ENCODE results near the gene OR3A2. TPM values are rescaled to one million over a fixed set of nuclear protein-coding genes. Genes with fewer than 3 reads are reported as not detected.

OR3A2 gene
- polyA plus RNA-seq, 1 donor from 2014 or later = not detected

DNA sequence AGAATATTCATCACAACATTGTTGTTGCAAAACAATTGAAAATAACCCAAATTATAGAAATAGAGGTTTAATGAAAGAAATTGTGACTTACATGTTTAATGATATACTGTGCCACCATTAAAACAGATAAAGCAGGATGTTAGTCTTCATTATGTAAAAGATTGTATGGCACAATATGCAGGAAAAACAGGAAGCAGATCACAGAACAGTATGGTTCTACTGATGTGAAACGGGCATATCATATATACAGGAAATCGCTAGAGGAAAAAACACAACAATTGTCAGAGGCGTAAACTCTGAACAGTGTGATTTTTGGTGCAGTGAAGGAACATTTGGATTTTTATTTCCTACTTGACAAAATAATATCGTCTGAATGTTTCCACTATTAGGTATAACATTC, 110.0 kb downstream of the OR3A2 start:
- H2AFZ ChIP-seq (ENCODE audit: low read depth, low read length) = no peak overlapping the region

DNA sequence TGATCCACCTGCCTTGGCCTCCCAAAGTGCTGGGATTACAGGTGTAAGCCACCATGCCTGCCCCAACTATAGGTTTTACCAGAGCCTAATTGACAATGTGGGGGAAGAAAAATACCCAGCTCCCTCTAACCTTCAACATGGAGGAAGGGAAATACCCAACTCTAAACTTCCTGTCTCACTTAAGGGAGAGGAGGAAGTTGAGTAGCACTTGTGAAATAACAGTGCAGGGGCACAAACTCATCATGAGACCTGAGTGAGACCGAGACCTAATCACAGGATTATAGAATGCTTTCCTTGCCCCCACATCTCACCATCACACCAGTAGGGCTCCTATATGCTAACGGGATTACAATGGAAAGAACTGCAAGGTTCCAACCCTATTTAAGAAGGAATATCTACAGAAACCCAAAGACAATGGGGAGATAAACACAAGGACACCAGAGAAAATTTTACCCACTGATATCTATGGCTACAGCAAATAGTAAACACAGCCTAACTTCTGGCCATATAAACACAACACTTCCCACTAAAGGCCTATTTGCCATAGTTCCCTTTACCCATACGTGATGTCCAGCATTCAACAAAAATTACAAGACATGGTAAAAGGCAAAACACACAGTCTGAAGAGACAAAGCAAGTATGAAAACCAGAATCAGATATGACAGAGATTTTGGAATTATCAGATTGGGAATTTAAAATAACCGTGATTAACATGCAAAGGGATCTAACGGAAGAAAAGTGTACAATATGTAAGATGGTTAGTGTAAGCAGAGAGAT, 114.8 kb downstream of the OR3A2 start:
- H3F3A ChIP-seq (ENCODE audit: insufficient read depth, low read length, poor library complexity, severe bottlenecking) = no peaks in the 10 kb centered on the region
- no peaks in the 10 kb centered on the region for H4K20me1 ChIP-seq (ENCODE audit: insufficient read depth)
- no peaks in the 10 kb centered on the region for H3K36me3 ChIP-seq (ENCODE audit: insufficient read depth, low read length)
- no peak overlapping the region for H3K9ac ChIP-seq (ENCODE audit: low read length)
- no peak overlapping the region for H3K4me3 ChIP-seq (ENCODE audit: low read length)
- no peaks in the 10 kb centered on the region for H3K27me3 ChIP-seq (ENCODE audit: insufficient read depth, low read depth, low read length)
- no peak overlapping the region for H3K27ac ChIP-seq (ENCODE audit: low read length)
- no peaks in the 10 kb centered on the region for H3K79me2 ChIP-seq (replicated peaks; ENCODE audit: insufficient read depth, low read length)
- no peak for TF ChIP-seq EZH2 (IDR thresholded peaks at IDR 0.05; ENCODE audit: borderline replicate concordance, insufficient read depth, low read length, poor library complexity, severe bottlenecking)
- no peak for TF ChIP-seq RAD21 (conservative IDR thresholded peaks at IDR 0.05)
- no peak for TF ChIP-seq MXI1 (conservative IDR thresholded peaks at IDR 0.05; ENCODE audit: poor library complexity, severe bottlenecking)
- TF ChIP-seq TAF1 (IDR thresholded peaks at IDR 0.05; ENCODE audit: low read depth) = no peak
- no peak for TF ChIP-seq POLR2AphosphoS5 (IDR thresholded peaks at IDR 0.05)
- TF ChIP-seq, protein P1, sequence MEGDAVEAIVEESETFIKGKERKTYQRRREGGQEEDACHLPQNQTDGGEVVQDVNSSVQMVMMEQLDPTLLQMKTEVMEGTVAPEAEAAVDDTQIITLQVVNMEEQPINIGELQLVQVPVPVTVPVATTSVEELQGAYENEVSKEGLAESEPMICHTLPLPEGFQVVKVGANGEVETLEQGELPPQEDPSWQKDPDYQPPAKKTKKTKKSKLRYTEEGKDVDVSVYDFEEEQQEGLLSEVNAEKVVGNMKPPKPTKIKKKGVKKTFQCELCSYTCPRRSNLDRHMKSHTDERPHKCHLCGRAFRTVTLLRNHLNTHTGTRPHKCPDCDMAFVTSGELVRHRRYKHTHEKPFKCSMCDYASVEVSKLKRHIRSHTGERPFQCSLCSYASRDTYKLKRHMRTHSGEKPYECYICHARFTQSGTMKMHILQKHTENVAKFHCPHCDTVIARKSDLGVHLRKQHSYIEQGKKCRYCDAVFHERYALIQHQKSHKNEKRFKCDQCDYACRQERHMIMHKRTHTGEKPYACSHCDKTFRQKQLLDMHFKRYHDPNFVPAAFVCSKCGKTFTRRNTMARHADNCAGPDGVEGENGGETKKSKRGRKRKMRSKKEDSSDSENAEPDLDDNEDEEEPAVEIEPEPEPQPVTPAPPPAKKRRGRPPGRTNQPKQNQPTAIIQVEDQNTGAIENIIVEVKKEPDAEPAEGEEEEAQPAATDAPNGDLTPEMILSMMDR (IDR thresholded peaks at IDR 0.05; ENCODE audit: poor library complexity, severe bottlenecking) = no peak
- TF ChIP-seq EP300 (conservative IDR thresholded peaks at IDR 0.05; ENCODE audit: poor library complexity, severe bottlenecking) = no peak
- TF ChIP-seq, protein P2, sequence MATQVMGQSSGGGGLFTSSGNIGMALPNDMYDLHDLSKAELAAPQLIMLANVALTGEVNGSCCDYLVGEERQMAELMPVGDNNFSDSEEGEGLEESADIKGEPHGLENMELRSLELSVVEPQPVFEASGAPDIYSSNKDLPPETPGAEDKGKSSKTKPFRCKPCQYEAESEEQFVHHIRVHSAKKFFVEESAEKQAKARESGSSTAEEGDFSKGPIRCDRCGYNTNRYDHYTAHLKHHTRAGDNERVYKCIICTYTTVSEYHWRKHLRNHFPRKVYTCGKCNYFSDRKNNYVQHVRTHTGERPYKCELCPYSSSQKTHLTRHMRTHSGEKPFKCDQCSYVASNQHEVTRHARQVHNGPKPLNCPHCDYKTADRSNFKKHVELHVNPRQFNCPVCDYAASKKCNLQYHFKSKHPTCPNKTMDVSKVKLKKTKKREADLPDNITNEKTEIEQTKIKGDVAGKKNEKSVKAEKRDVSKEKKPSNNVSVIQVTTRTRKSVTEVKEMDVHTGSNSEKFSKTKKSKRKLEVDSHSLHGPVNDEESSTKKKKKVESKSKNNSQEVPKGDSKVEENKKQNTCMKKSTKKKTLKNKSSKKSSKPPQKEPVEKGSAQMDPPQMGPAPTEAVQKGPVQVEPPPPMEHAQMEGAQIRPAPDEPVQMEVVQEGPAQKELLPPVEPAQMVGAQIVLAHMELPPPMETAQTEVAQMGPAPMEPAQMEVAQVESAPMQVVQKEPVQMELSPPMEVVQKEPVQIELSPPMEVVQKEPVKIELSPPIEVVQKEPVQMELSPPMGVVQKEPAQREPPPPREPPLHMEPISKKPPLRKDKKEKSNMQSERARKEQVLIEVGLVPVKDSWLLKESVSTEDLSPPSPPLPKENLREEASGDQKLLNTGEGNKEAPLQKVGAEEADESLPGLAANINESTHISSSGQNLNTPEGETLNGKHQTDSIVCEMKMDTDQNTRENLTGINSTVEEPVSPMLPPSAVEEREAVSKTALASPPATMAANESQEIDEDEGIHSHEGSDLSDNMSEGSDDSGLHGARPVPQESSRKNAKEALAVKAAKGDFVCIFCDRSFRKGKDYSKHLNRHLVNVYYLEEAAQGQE (IDR thresholded peaks at IDR 0.05; ENCODE audit: borderline replicate concordance) = no peak
- no peak overlapping the region for H3K4me2 ChIP-seq (ENCODE audit: low read length)
- H3K9me3 ChIP-seq (ENCODE audit: low read length) = no peaks in the 10 kb centered on the region
- H3K9me2 ChIP-seq (ENCODE audit: insufficient read depth, low read length) = no peaks in the 10 kb centered on the region
- no peak overlapping the region for H2AFZ ChIP-seq (ENCODE audit: low read depth, low read length)

More for the DNA sequence above, 110.0 kb downstream of the OR3A2 start:
- no peak for TF ChIP-seq RAD21 (conservative IDR thresholded peaks at IDR 0.05)
- no peak for TF ChIP-seq EP300 (conservative IDR thresholded peaks at IDR 0.05; ENCODE audit: poor library complexity, severe bottlenecking)
- no peaks in the 10 kb centered on the region for H3K27me3 ChIP-seq (ENCODE audit: insufficient read depth, low read depth, low read length)
- no peak overlapping the region for H3K9ac ChIP-seq (ENCODE audit: low read length)
- no peak overlapping the region for H3K4me2 ChIP-seq (ENCODE audit: low read length)
- no peaks in the 10 kb centered on the region for H3K79me2 ChIP-seq (replicated peaks; ENCODE audit: insufficient read depth, low read length)
- H3K36me3 ChIP-seq (ENCODE audit: insufficient read depth, low read length) = no peaks in the 10 kb centered on the region
- no peaks in the 10 kb centered on the region for H3K9me3 ChIP-seq (ENCODE audit: low read length)
- H3F3A ChIP-seq (ENCODE audit: insufficient read depth, low read length, poor library complexity, severe bottlenecking) = no peaks in the 10 kb centered on the region
- H3K9me2 ChIP-seq (ENCODE audit: insufficient read depth, low read length) = no peaks in the 10 kb centered on the region
- no peak overlapping the region for H3K27ac ChIP-seq (ENCODE audit: low read length)
- no peak overlapping the region for H3K4me3 ChIP-seq (ENCODE audit: low read length)
- H4K20me1 ChIP-seq (ENCODE audit: insufficient read depth) = no peaks in the 10 kb centered on the region
